ENCODE data around the gene CBX8.

Gene CBX8

GRCh38 chr17:79777894-79778503 is 18.9 kb downstream of the CBX8 start, which contains the start of gene CBX2:
Gene CBX2, plus strand, starts transcription at chr17:79778148. Its CDS starts 88 bp downstream, at chr17:79778236.
- Histone ChIP-seq H3K9me3 (no peaks in the 10 kb centered on the region), H3K27me3 (peaks cover 98% of the 10 kb centered on the region), H3K4me3 (ENCODE audit: low read depth in 1 of 2, low read length in 1 of 2) (peak within 1 kb of the TSS; percentile 51 to 66), H3K4me1 (ENCODE audit: control insufficient read depth in 1 of 2, insufficient read depth in 1 of 2, low read depth in 1 of 2, low read length in 1 of 2) (peaks cover 22 to 26% of the 10 kb centered on the region in 2 experiments), H3K36me3 (no peaks in the 10 kb centered on the region), H3K27ac (no peak within 1 kb of the TSS)
- TF ChIP-seq CTCF (IDR thresholded peaks at IDR 0.05): no peak

- Histone ChIP-seq H3K4me3 (ENCODE audit: low read depth in 1 of 2, low read length in 1 of 2) (peak overlapping the region; percentile 39 to 62), H3K27me3 (peaks cover 98% of the 10 kb centered on the region), H3K27ac (no peak overlapping the region), H3K36me3 (no peaks in the 10 kb centered on the region), H3K9me3 (no peaks in the 10 kb centered on the region), H3K4me1 (ENCODE audit: control insufficient read depth in 1 of 2, insufficient read depth in 1 of 2, low read depth in 1 of 2, low read length in 1 of 2) (peaks cover 22 to 26% of the 10 kb centered on the region in 2 experiments)
- no peak for TF ChIP-seq CTCF (IDR thresholded peaks at IDR 0.05)
Observed at GRCh38 chr17:79777120-79777893, 19.6 kb downstream of the CBX8 start.

- H3K27ac ChIP-seq: no peak overlapping the region
- no peak for TF ChIP-seq CTCF (IDR thresholded peaks at IDR 0.05)
- no peak overlapping the region for H3K4me3 ChIP-seq (ENCODE audit: low read depth in 1 of 2, low read length in 1 of 2)
- peaks cover 96% of the 10 kb centered on the region for H3K27me3 ChIP-seq
- H3K9me3 ChIP-seq: no peaks in the 10 kb centered on the region
- H3K36me3 ChIP-seq: no peaks in the 10 kb centered on the region
- peaks cover 17 to 21% of the 10 kb centered on the region in 2 experiments for H3K4me1 ChIP-seq (ENCODE audit: control insufficient read depth in 1 of 2, insufficient read depth in 1 of 2, low read depth in 1 of 2, low read length in 1 of 2)
Observed at GRCh38 chr17:79776376-79777119, 20.3 kb downstream of the CBX8 start.

GRCh38 chr17:79775632-79776031 is 21.2 kb downstream of the CBX8 start:
- peaks cover 94% of the 10 kb centered on the region for H3K27me3 ChIP-seq

More at GRCh38 chr17:79775632-79776031, 21.2 kb downstream of the CBX8 start:
- Histone ChIP-seq H3K4me3 (ENCODE audit: low read depth in 1 of 2, low read length in 1 of 2) (no peak overlapping the region), H3K27ac (no peak overlapping the region), H3K9me3 (no peaks in the 10 kb centered on the region), H3K4me1 (ENCODE audit: control insufficient read depth in 1 of 2, insufficient read depth in 1 of 2, low read depth in 1 of 2, low read length in 1 of 2) (peaks cover 16 to 18% of the 10 kb centered on the region in 2 experiments), H3K36me3 (no peaks in the 10 kb centered on the region)
- no peak for TF ChIP-seq CTCF (IDR thresholded peaks at IDR 0.05)

Data from neutrophil (primary cell).